ENCODE data around the gene HAUS1.

- TF ChIP-seq CTCF (IDR thresholded peaks at IDR 0.05 in 4 of 5, conservative IDR thresholded peaks at IDR 0.05 in 1 of 5), result no peak
- TF ChIP-seq POLR2A (IDR thresholded peaks at IDR 0.05), result no peak
These were observed 60.7 kb downstream of the HAUS1 start for GRCh38 chr18:46164920-46165319.
